GM12891 (cell line): ENCODE measurements around the gene CDC25B.
A peak's percentile ranks its signal among the peaks of the same experiment; 100 is the strongest.
"Not testable (repeated sequence)": the region's sequence is repeated elsewhere in the genome, so short reads cannot be mapped to it uniquely, and the experiment has no call there.

ENCODE experiments used
- DNase-seq: peaks from one replicate; pipeline ENCODE4 v3.0.0; 2011; ENCODE audit warnings: low spot score; ENCODE audit not compliant: insufficient read length
- FAIRE-seq: peaks from 2 replicates; lab custom pipeline; 2011; peaks lifted over from hg19 to GRCh38; lab: Jason Lieb, UNC
- PAX5 ChIP-seq: IDR thresholded peaks from 2 replicates; pipeline ENCODE4 v1.6.1; 2011; ENCODE audit warnings: low read length, moderate library complexity, mild to moderate bottlenecking; ENCODE audit not compliant: insufficient read depth, severe bottlenecking
- POLR2A ChIP-seq: IDR thresholded peaks from 2 replicates; pipeline ENCODE4 v1.6.1; 2011; ENCODE audit warnings: low read depth, low read length, control low read depth
- POLR2AphosphoS5 ChIP-seq: IDR thresholded peaks from 2 replicates; pipeline ENCODE4 v1.6.1; 2011; ENCODE audit warnings: low read depth, low read length, control low read depth
- POU2F2 ChIP-seq: IDR thresholded peaks from 2 replicates; pipeline ENCODE4 v1.6.1; 2011; ENCODE audit warnings: low read depth, mild to moderate bottlenecking, control low read depth, low read length, moderate library complexity
- SPI1 ChIP-seq: IDR thresholded peaks from 2 replicates; pipeline ENCODE4 v1.6.1; 2011; ENCODE audit warnings: low read depth, low read length, control low read depth
- TAF1 ChIP-seq: IDR thresholded peaks from 2 replicates; pipeline ENCODE4 v1.6.1; 2011; ENCODE audit warnings: low read depth, low read length, control low read depth

The CDC25B gene

GRCh38 chr20:3784216-3784853 is 11.8 kb upstream of the CDC25B start:
- no peak for DNase-seq
- no peak for FAIRE-seq
- TF ChIP-seq POU2F2 (no peak), PAX5 (no peak), TAF1 (no peak), POLR2AphosphoS5 (no peak), POLR2A (no peak), SPI1 (no peak)

- FAIRE-seq: no peak
- no peak for DNase-seq
- TF ChIP-seq POU2F2: no peak
- no peak for TF ChIP-seq PAX5
- TF ChIP-seq POLR2AphosphoS5: no peak
- TF ChIP-seq TAF1: no peak
- TF ChIP-seq POLR2A: no peak
- no peak for TF ChIP-seq SPI1
Observed at GRCh38 chr20:3784863-3785239, 11.3 kb upstream of the CDC25B start.

- DNase-seq: no peak
- no peak for TF ChIP-seq POLR2AphosphoS5
- TF ChIP-seq SPI1: no peak
- no peak for TF ChIP-seq PAX5
- TF ChIP-seq POLR2A: no peak
- TF ChIP-seq TAF1: no peak
- no peak for TF ChIP-seq POU2F2
- FAIRE-seq: peak; percentile 28
Observed at GRCh38 chr20:3785240-3786125, 10.6 kb upstream of the CDC25B start.

GRCh38 chr20:3786126-3786484 is 10.0 kb upstream of the CDC25B start:
- FAIRE-seq (peak; percentile 90), DNase-seq (no peak)
- TF ChIP-seq POLR2A: no peak
- no peak for TF ChIP-seq SPI1
- no peak for TF ChIP-seq PAX5
- no peak for TF ChIP-seq POU2F2
- no peak for TF ChIP-seq POLR2AphosphoS5
- TF ChIP-seq TAF1: no peak

GRCh38 chr20:3786665-3787323 is 9.3 kb upstream of the CDC25B start, which contains the start of gene CENPB:
Gene CENPB, minus strand, starts transcription at chr20:3786740. Its CDS starts 257 bp downstream, at chr20:3786483.
- FAIRE-seq (peak; percentile 97), DNase-seq (peak; percentile 95)
- TF ChIP-seq POLR2A (no peak), SPI1 (no peak), POLR2AphosphoS5 (no peak), POU2F2 (no peak), TAF1 (no peak), PAX5 (no peak)

GRCh38 chr20:3787324-3788014 is 8.6 kb upstream of the CDC25B start:
- FAIRE-seq (no peak), DNase-seq (no peak)
- TF ChIP-seq POLR2A: no peak
- no peak for TF ChIP-seq SPI1
- TF ChIP-seq POU2F2: no peak
- no peak for TF ChIP-seq PAX5
- TF ChIP-seq POLR2AphosphoS5: no peak

- DNase-seq: no peak
- FAIRE-seq: no peak
- TF ChIP-seq POLR2A (no peak), TAF1 (no peak), POLR2AphosphoS5 (no peak), PAX5 (no peak), POU2F2 (no peak), SPI1 (no peak)
Observed at GRCh38 chr20:3788685-3789155, 7.4 kb upstream of the CDC25B start.

- not testable (repeated sequence) for FAIRE-seq, DNase-seq
Observed at GRCh38 chr20:3789201-3789600, 6.9 kb upstream of the CDC25B start.

- not testable (repeated sequence) for DNase-seq, FAIRE-seq
Observed at GRCh38 chr20:3794168-3794567, 1.9 kb upstream of the CDC25B start.
